ENCODE data around the gene BRD1. TPM values are rescaled to one million over a fixed set of nuclear protein-coding genes. Genes with fewer than 3 reads are reported as not detected.

BRD1 gene
- total RNA-seq, 4 donors from 2014 or later = 43.4 to 70.5 (median 50.3) TPM

DNA sequence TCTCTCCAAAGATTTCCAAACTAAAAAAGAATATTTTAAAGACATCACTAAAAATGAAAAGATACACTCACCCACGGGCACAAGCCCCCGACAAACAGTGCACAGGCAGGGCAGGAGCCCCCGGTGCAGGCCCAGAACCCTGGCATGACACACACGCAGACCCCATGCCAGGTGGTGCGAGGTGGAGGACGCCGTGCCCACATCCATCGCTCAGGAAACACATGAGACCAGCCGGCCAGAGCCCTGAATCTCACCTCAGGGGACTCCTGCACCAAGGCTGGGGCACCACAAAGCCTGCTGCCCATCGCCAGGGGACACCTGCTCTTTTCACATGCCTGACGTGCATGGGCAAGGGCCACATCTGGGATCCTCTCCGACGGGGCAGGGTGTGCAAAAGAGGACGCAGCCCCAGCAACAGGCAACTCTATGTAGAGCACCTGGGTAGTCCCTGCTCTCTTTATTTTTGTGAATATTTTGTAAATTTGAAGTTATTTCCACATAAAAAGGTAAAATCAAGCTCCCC, 13.4 kb downstream of the BRD1 start:
- TF ChIP-seq POLR2AphosphoS5 (IDR thresholded peaks at IDR 0.05) (no peak), EP300 (IDR thresholded peaks at IDR 0.05; ENCODE audit: low read depth) (no peak), CTCF (IDR thresholded peaks at IDR 0.05) (no peak), POLR2A (IDR thresholded peaks at IDR 0.05) (no peak)
- H3K27ac ChIP-seq = no peak overlapping the region
- WGBS, 2 donors (ENCODE audit: low coverage in 1 of 2) = 92% methylated on average over 13 of the region's 14 CpGs; no CpG with 5 or more reads in 1 of the 2 donors
- H3K4me1 ChIP-seq = peaks cover 4 to 53% (median 15%) of the 10 kb centered on the region in 4 donors
- peaks cover 0 to 10% (median 0%) of the 10 kb centered on the region in 4 donors for H3K36me3 ChIP-seq
- H3K4me3 ChIP-seq = no peak overlapping the region
- H3K9me3 ChIP-seq = no peaks in the 10 kb centered on the region
- in situ Hi-C loops (cut with MboI; ENCODE audit: low pct_ligation_motif_present in 1 of 4, low pct_unique_long_range_greater_than_20kb in 1 of 4, low sequenced_read_pairs in 3 of 4) (no loop called here), intact Hi-C loops (cut with DNase I; ENCODE audit: low total_unique reads) (no loop called here)
- H3K27me3 ChIP-seq = no peaks in the 10 kb centered on the region
- no peak for DNase-seq

DNA sequence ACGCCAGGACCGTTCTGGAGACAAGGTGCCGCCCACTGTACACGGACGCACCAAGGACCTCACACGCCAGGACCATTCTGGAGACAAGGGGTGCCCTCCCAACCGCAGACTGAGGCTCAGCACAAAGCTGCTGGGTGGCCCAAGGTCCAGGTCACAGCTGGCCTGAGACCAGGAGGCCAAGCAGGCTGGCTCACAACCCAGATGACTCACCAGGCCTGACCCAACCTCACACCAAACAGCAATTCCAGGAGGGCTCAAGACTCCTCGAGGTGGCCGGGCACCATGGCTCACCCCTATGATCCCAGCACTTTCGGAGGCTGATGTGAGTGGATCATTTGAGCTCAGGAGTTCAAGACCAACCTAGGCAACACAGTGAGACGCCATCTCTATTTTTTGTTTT, 14.8 kb downstream of the BRD1 start:
- Histone ChIP-seq H3K27ac (no peak overlapping the region), H3K36me3 (peaks cover 0 to under 1% (median 0%) of the 10 kb centered on the region in 4 donors), H3K4me3 (no peak overlapping the region), H3K9me3 (no peaks in the 10 kb centered on the region), H3K27me3 (no peaks in the 10 kb centered on the region), H3K4me1 (peaks cover 8 to 59% (median 15%) of the 10 kb centered on the region in 4 donors)
- intact Hi-C loops (cut with DNase I; ENCODE audit: low total_unique reads) (no loop called here), in situ Hi-C loops (cut with MboI; ENCODE audit: low pct_ligation_motif_present in 1 of 4, low pct_unique_long_range_greater_than_20kb in 1 of 4, low sequenced_read_pairs in 3 of 4) (no loop called here)
- TF ChIP-seq CTCF (IDR thresholded peaks at IDR 0.05) = no peak
- WGBS, 2 donors (ENCODE audit: low coverage in 1 of 2) = 80 to 95% methylated on average over 1 to 11 of the region's 11 CpGs
- DNase-seq = no peak

DNA sequence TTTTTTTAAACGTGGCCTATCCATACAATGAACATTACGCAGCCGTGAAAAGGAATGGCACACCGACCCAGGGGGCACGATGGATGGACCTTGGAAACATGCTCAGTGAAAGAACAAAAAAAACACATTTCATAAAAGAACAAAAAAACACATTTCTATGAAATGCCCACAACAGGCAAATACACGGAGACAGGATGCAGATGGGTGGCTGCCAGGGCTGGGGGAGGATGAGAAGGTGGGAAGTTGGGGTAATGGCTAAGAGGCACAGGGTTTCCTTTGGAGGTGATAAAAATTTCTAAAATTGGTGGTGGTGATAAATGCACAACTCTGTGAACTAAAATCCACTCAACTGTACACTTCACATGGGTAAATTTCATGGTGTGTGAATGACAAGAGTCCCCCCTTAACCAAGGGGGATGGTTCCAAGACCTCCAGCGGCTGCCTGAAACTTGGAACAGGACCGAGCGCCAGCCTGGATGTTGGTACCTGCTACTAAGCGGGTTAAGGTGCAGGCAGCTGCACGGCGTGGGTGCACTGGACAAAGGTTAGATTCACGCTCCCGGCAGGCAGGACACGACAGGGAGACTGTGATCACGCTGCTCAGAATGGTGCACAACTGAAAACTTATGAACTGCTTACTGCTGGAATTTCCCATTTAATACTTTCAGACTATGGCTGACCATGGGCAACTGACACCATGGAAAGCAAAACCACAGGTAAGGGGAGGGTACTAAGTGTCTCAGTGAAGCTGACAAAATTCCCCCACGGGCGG, 16.5 kb downstream of the BRD1 start:
- Histone ChIP-seq H3K4me1 (peaks cover 4 to 43% (median 16%) of the 10 kb centered on the region in 4 donors), H3K36me3 (no peaks in the 10 kb centered on the region), H3K9me3 (no peaks in the 10 kb centered on the region), H3K4me3 (no peak overlapping the region), H3K27ac (no peak overlapping the region), H3K27me3 (no peaks in the 10 kb centered on the region)
- TF ChIP-seq POLR2A (IDR thresholded peaks at IDR 0.05) (no peak), CTCF (IDR thresholded peaks at IDR 0.05) (no peak), EP300 (IDR thresholded peaks at IDR 0.05; ENCODE audit: low read depth) (no peak)
- in situ Hi-C loops (cut with MboI; ENCODE audit: low pct_ligation_motif_present in 1 of 4, low pct_unique_long_range_greater_than_20kb in 1 of 4, low sequenced_read_pairs in 3 of 4) = no loop called here
- WGBS, 2 donors (ENCODE audit: low coverage in 1 of 2) = 81 to 82% methylated on average over 10 to 18 of the region's 18 CpGs
- intact Hi-C loops (cut with DNase I; ENCODE audit: low total_unique reads) = no loop called here
- no peak for DNase-seq

GRCh38 chr22:49810363-49811019, 17.2 kb downstream of the BRD1 start:
- Histone ChIP-seq H3K9me3 (no peaks in the 10 kb centered on the region), H3K27ac (peak overlapping the region in 1 of 4 donors; percentile 51), H3K4me1 (peaks cover 0 to 45% (median 12%) of the 10 kb centered on the region in 4 donors), H3K36me3 (no peaks in the 10 kb centered on the region), H3K27me3 (no peaks in the 10 kb centered on the region), H3K4me3 (no peak overlapping the region)
- no peak for DNase-seq
- WGBS, 2 donors (ENCODE audit: low coverage in 1 of 2) = 8 to 72% methylated on average over 1 to 5 of the region's 5 CpGs
- intact Hi-C loops (cut with DNase I; ENCODE audit: low total_unique reads) (no loop called here), in situ Hi-C loops (cut with MboI; ENCODE audit: low pct_ligation_motif_present in 1 of 4, low pct_unique_long_range_greater_than_20kb in 1 of 4, low sequenced_read_pairs in 3 of 4) (no loop called here)
- TF ChIP-seq EP300 (IDR thresholded peaks at IDR 0.05; ENCODE audit: low read depth) (no peak), POLR2A (IDR thresholded peaks at IDR 0.05) (no peak), CTCF (IDR thresholded peaks at IDR 0.05) (no peak), POLR2AphosphoS5 (IDR thresholded peaks at IDR 0.05) (peak in 1 of 3 donors; percentile 24)

Data from transverse colon (tissue), 4 donors.